ENCODE measurements around the gene CSMD2. TPM values are rescaled to one million over a fixed set of nuclear protein-coding genes. Genes with fewer than 3 reads are reported as not detected.

The CSMD2 gene
- total RNA-seq, 2 experiments from 2014 or later = not detected

DNA sequence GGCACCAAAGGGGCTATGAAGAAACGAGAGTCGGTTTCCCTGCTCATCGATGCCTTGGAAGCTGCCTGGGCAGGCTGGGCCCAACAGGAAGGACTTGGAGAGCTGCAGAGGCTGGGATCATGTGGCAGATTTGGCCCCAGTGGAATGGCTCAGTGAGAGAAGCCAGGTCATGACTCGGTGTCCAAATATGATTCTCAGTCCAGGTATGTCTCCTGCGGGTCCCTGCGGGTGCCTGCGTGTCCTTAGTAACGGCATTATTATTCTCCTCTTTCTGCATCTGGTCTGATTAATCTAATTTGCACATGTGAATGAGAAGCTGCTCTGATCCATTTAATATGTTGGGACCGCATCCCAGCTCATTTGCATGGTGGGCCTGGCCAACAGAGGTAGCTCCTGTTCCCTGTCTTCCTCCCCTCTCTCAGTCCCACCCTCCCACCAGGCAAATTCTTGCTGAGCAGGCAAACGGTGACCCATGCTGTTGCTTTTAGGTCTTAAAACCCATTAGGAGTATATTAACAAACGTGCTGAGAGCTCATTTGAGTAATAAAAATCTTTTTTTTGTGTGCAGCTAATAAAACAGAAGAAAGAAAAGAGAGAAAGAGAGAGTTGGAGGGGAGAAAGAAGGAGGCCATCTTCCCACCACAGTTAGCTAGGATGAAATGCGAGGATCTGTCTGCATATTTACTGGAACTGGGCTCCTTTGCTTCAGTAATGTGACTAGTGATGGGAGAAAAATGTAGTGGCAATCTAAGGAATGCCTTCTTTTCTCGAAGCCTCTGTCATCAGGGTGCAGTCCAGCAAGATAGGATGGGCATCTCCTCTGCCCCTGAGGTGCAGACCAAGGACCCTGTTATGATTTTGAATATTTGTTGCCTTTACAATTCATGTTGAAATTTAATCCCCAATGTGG lies 167.6 kb downstream of the CSMD2 start:
- POLR2A ChIA-PET = no interaction called here
- H3K4me1 Mint-ChIP-seq (ENCODE audit: low read depth) = no peaks in the 10 kb centered on the region
- Histone ChIP-seq H3K4me1 (ENCODE audit: insufficient read depth, low read length) (no peaks in the 10 kb centered on the region), H3K27ac (ENCODE audit: low read depth in 1 of 2, low read length in 2 of 2) (no peak overlapping the region), H3K27me3 (ENCODE audit: control insufficient read depth in 1 of 2, insufficient read depth in 2 of 2, low read length in 2 of 2) (peaks cover 0 to 2% of the 10 kb centered on the region in 2 experiments), H3K36me3 (ENCODE audit: insufficient read depth, low read length) (no peaks in the 10 kb centered on the region), H3K4me3 (ENCODE audit: low read length) (no peak overlapping the region), H3K9me3 (ENCODE audit: control insufficient read depth in 1 of 2, insufficient read depth in 1 of 2, low read length in 2 of 2) (no peaks in the 10 kb centered on the region)
- no peaks in the 10 kb centered on the region for H3K9me3 Mint-ChIP-seq
- no peak overlapping the region for H3K4me3 Mint-ChIP-seq
- H3K27ac Mint-ChIP-seq = no peak overlapping the region
- ATAC-seq (ENCODE audit: poor library complexity) (no peak), DNase-seq (no peak)
- intact Hi-C loops (cut with DNase I, micrococcal nuclease) = no loop called here
- CTCF ChIA-PET = no interaction called here
- peaks cover 8% of the 10 kb centered on the region for H3K27me3 Mint-ChIP-seq
- no peaks in the 10 kb centered on the region for H3K36me3 Mint-ChIP-seq (ENCODE audit: low read depth)
- TF ChIP-seq, protein P1, sequence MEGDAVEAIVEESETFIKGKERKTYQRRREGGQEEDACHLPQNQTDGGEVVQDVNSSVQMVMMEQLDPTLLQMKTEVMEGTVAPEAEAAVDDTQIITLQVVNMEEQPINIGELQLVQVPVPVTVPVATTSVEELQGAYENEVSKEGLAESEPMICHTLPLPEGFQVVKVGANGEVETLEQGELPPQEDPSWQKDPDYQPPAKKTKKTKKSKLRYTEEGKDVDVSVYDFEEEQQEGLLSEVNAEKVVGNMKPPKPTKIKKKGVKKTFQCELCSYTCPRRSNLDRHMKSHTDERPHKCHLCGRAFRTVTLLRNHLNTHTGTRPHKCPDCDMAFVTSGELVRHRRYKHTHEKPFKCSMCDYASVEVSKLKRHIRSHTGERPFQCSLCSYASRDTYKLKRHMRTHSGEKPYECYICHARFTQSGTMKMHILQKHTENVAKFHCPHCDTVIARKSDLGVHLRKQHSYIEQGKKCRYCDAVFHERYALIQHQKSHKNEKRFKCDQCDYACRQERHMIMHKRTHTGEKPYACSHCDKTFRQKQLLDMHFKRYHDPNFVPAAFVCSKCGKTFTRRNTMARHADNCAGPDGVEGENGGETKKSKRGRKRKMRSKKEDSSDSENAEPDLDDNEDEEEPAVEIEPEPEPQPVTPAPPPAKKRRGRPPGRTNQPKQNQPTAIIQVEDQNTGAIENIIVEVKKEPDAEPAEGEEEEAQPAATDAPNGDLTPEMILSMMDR (IDR thresholded peaks at IDR 0.05) = no peak

DNA sequence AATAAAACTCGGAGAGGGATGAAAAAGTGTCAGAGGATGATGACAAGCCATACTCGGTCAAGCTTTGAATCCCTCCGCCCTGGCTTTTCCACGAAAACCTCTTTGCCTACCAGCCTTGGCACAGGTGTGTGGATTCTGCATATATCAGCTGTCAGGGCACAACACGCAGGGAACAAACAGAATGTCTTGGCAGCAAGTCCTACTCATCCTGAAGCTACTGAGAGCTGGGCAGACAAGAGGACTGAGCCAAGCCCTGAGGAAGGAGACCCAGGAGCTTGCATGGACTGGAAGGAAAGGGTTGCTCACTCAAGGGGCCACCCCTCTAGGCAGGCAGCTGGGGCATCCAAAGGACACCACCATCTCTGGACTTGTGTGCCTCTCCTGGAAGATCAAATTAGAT lies 168.7 kb downstream of the CSMD2 start:
- peaks cover 0 to 2% of the 10 kb centered on the region in 2 experiments for H3K27me3 ChIP-seq (ENCODE audit: control insufficient read depth in 1 of 2, insufficient read depth in 2 of 2, low read length in 2 of 2)
- no peaks in the 10 kb centered on the region for H3K9me3 Mint-ChIP-seq
- ATAC-seq (ENCODE audit: poor library complexity) = no peak
- TF ChIP-seq, protein P1 (IDR thresholded peaks at IDR 0.05) = no peak
- H3K27me3 Mint-ChIP-seq = peaks cover 17% of the 10 kb centered on the region
- no peak overlapping the region for H3K27ac ChIP-seq (ENCODE audit: low read depth in 1 of 2, low read length in 2 of 2)
- no peak for DNase-seq
- H3K27ac Mint-ChIP-seq = no peak overlapping the region
- no peak overlapping the region for H3K4me3 Mint-ChIP-seq
- H3K4me1 Mint-ChIP-seq (ENCODE audit: low read depth) = no peaks in the 10 kb centered on the region
- H3K4me1 ChIP-seq (ENCODE audit: insufficient read depth, low read length) = no peaks in the 10 kb centered on the region
- ChIA-PET CTCF (no interaction called here), POLR2A (no interaction called here)
- H3K4me3 ChIP-seq (ENCODE audit: low read length) = no peak overlapping the region
- H3K9me3 ChIP-seq (ENCODE audit: control insufficient read depth in 1 of 2, insufficient read depth in 1 of 2, low read length in 2 of 2) = no peaks in the 10 kb centered on the region
- intact Hi-C loops (cut with DNase I, micrococcal nuclease) = no loop called here
- H3K36me3 Mint-ChIP-seq (ENCODE audit: low read depth) = no peaks in the 10 kb centered on the region
- no peaks in the 10 kb centered on the region for H3K36me3 ChIP-seq (ENCODE audit: insufficient read depth, low read length)

DNA sequence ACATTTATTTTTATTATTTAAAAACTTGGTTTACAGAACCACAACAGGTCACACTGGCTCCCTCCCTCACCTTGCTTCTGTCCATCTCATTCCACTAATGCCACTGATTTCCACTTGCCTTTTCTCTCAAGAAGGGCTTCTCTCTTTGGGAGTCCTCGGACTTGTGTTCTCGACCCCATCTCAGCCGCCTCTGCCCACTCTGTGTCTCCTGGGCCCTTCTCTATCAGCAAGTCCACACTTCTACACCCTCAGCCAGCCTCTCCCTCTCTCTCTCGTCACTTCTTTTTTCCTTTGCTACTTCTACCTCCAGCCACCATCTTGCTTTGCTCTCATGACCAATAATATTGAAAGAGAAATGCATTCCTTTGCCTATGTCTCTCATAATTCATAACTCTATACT lies 171.7 kb downstream of the CSMD2 start:
- Mint-ChIP-seq H3K4me3 (no peak overlapping the region), H3K36me3 (ENCODE audit: low read depth) (no peaks in the 10 kb centered on the region), H3K27ac (no peak overlapping the region), H3K4me1 (ENCODE audit: low read depth) (no peaks in the 10 kb centered on the region), H3K9me3 (no peaks in the 10 kb centered on the region), H3K27me3 (peaks cover 24% of the 10 kb centered on the region)
- Histone ChIP-seq H3K27me3 (ENCODE audit: control insufficient read depth in 1 of 2, insufficient read depth in 2 of 2, low read length in 2 of 2) (peaks cover 0 to 6% of the 10 kb centered on the region in 2 experiments), H3K27ac (ENCODE audit: low read depth in 1 of 2, low read length in 2 of 2) (no peak overlapping the region), H3K36me3 (ENCODE audit: insufficient read depth, low read length) (no peaks in the 10 kb centered on the region), H3K4me3 (ENCODE audit: low read length) (no peak overlapping the region), H3K9me3 (ENCODE audit: control insufficient read depth in 1 of 2, insufficient read depth in 1 of 2, low read length in 2 of 2) (no peaks in the 10 kb centered on the region), H3K4me1 (ENCODE audit: insufficient read depth, low read length) (no peaks in the 10 kb centered on the region)
- TF ChIP-seq, protein P1 (IDR thresholded peaks at IDR 0.05) = no peak
- ATAC-seq (ENCODE audit: poor library complexity) (no peak), DNase-seq (no peak)
- intact Hi-C loops (cut with DNase I, micrococcal nuclease) = no loop called here
- POLR2A ChIA-PET = no interaction called here
- CTCF ChIA-PET = interaction anchor here (0.7 kb wide), 1 partner anchor 720 kb away, joined by 3 read pairs; no protein-coding TSS in a partner anchor

Measured in CD4-positive, alpha-beta T cell (primary cell).